Liver (tissue), 9 donors: ENCODE measurements around the gene MSMO1. TPM values are rescaled to one million over a fixed set of nuclear protein-coding genes. Genes with fewer than 3 reads are reported as not detected.
A peak's percentile ranks its signal among the peaks of the same experiment; 100 is the strongest.

Source experiments
- DNase-seq: peaks from one replicate; pipeline ENCODE4 v3.0.0-alpha.2; 2017; ENCODE audit warnings: low spot score
- H3K27ac ChIP-seq, 2 donors: one replicate each; pipeline ENCODE4 v1.7.0; 2013; ENCODE audit warnings: inconsistent platforms in 2 of 2, low read length in 2 of 2, control low read depth in 1 of 2, low read depth in 1 of 2, mild to moderate bottlenecking in 1 of 2
- H3K27me3 ChIP-seq, 4 donors: one replicate each; pipeline versions ENCODE4 v1.6.1 to v1.7.0; 2013; ENCODE audit warnings: low read length in 3 of 4, inconsistent platforms in 1 of 4, mild to moderate bottlenecking in 1 of 4, moderate library complexity in 1 of 4; ENCODE audit not compliant: control insufficient read depth in 4 of 4, insufficient read depth in 4 of 4
- H3K36me3 ChIP-seq, 4 donors: one replicate each; pipeline versions ENCODE4 v1.6.1 to v1.7.0; 2013; ENCODE audit warnings: low read length in 3 of 4, mild to moderate bottlenecking in 3 of 4, low read depth in 1 of 4, moderate library complexity in 1 of 4; ENCODE audit not compliant: control insufficient read depth in 4 of 4, insufficient read depth in 3 of 4
- H3K4me1 ChIP-seq, 4 donors: one replicate each; pipeline versions ENCODE4 v1.6.1 to v1.7.0; 2013; ENCODE audit warnings: low read length in 3 of 4, mild to moderate bottlenecking in 3 of 4, moderate library complexity in 1 of 4; ENCODE audit not compliant: control insufficient read depth in 4 of 4, insufficient read depth in 4 of 4
- H3K4me3 ChIP-seq, 3 donors: one replicate each; pipeline versions ENCODE4 v1.6.1 to v1.7.0; 2013; ENCODE audit warnings: low read length in 3 of 3, control low read depth in 1 of 3, low read depth in 1 of 3, mild to moderate bottlenecking in 1 of 3
- H3K9ac ChIP-seq, 2 donors: one replicate each; pipeline ENCODE4 v1.7.0; 2013; ENCODE audit warnings: low read length in 2 of 2, mild to moderate bottlenecking in 2 of 2, moderate library complexity in 2 of 2, control low read depth in 1 of 2, low read depth in 1 of 2
- H3K9me3 ChIP-seq, 4 donors: one replicate each; pipeline versions ENCODE4 v1.6.1 to v1.7.0; 2013; ENCODE audit warnings: low read length in 3 of 4; ENCODE audit not compliant: control insufficient read depth in 4 of 4
- CTCF ChIP-seq: fragments of 150-350 bp; IDR thresholded peaks from 2 replicates; pipeline ENCODE4 v1.5.1; 2017; ENCODE audit warnings: improper control_type of control experiment, low read depth, low read length; ENCODE audit not compliant: missing input control
- GABPA ChIP-seq, 2 donors: IDR thresholded peaks in 1 of 2; conservative IDR thresholded peaks in 1 of 2; 2 replicates each; pipeline ENCODE4 v1.6.1; 2016; ENCODE audit warnings: antibody characterized with exemption in 2 of 2, mild to moderate bottlenecking in 1 of 2, moderate library complexity in 1 of 2
- HNF4A ChIP-seq, 2 donors: conservative IDR thresholded peaks; 2 replicates each; pipeline ENCODE4 v1.6.1; 2016; ENCODE audit warnings: antibody characterized with exemption in 2 of 2, mild to moderate bottlenecking in 2 of 2
- MAX ChIP-seq: IDR thresholded peaks from 2 replicates; pipeline ENCODE4 v1.6.1; 2016; ENCODE audit warnings: antibody characterized with exemption
- RAD21 ChIP-seq, 2 donors: IDR thresholded peaks; 2 replicates each; pipeline ENCODE4 v1.6.1; 2016; ENCODE audit warnings: antibody characterized with exemption in 2 of 2, mild to moderate bottlenecking in 2 of 2
- RXRA ChIP-seq, 2 donors: IDR thresholded peaks; 2 replicates each; pipeline ENCODE4 v1.6.1; 2017 to 2018; ENCODE audit warnings: antibody characterized with exemption in 2 of 2, mild to moderate bottlenecking in 1 of 2
- SP1 ChIP-seq: IDR thresholded peaks from 2 replicates; pipeline ENCODE4 v1.6.1; 2018; ENCODE audit warnings: antibody characterized with exemption, mild to moderate bottlenecking
- YY1 ChIP-seq: IDR thresholded peaks from 2 replicates; pipeline ENCODE4 v1.6.1; 2016; ENCODE audit warnings: antibody characterized with exemption, mild to moderate bottlenecking
- WGBS: extraction: QIAGEN DNeasy Blood & Tissue Kit; methylation state at CpG from one replicate; pipeline ENCODE4 v1.1.7; 2013; 5-methylcytosine and 5-hydroxymethylcytosine counted together
- polyA plus RNA-seq, 2 donors: library from polyadenylated mRNA; stranded (reverse) in 1 of 2; unstranded in 1 of 2; fragments of 200-250 nt in 1 of 2; fragments of >200 nt in 1 of 2; fragmentation: Nextera tagmentation in 1 of 2; extraction: Ambion mirVana in 1 of 2; gene quantifications; one replicate each; pipeline versions ENCODE4 v1.2.1 to v1.2.3, GENCODE V29; 2013 to 2015
- total RNA-seq, 2 donors: library from RNA; depleted of rRNA; stranded (reverse); fragments of >200 nt; gene quantifications; one replicate each; pipeline ENCODE4 v1.2.3, GENCODE V29; 2014
- donor health status: healthy.
- donor health status: healthy.
- donor health status: healthy.
- donor health status: healthy.
- donor health status: healthy.

MSMO1 gene
- total and polyA plus RNA-seq, 4 donors, result 153 to 721 (median 326) TPM

GRCh38 chr4:165345666-165346417 lies 18.4 kb downstream of the MSMO1 start:
- no peak overlapping the region for H3K27ac ChIP-seq
- peaks cover 0 to 4% (median 2%) of the 10 kb centered on the region in 4 donors for H3K4me1 ChIP-seq
- no peaks in the 10 kb centered on the region for H3K27me3 ChIP-seq
- no peak overlapping the region for H3K4me3 ChIP-seq
- WGBS, result 61% methylated on average over 10 of the region's 10 CpGs
- TF ChIP-seq MAX (no peak), RAD21 (IDR thresholded peaks at IDR 0.05) (peak; percentile 55 to 67), HNF4A (conservative IDR thresholded peaks at IDR 0.05) (no peak), CTCF (peak; percentile 10)
- no peaks in the 10 kb centered on the region for H3K9me3 ChIP-seq
- H3K9ac ChIP-seq, result no peak overlapping the region
- peaks cover 2 to 19% (median 13%) of the 10 kb centered on the region in 4 donors for H3K36me3 ChIP-seq
- DNase-seq, result no peak

GRCh38 chr4:165347647-165348569 lies 20.4 kb downstream of the MSMO1 start:
- no peaks in the 10 kb centered on the region for H3K9me3 ChIP-seq
- TF ChIP-seq RXRA (IDR thresholded peaks at IDR 0.05), result peak in 1 of 2 donors; percentile 13
- TF ChIP-seq CTCF, result no peak
- peak; percentile 8 to 11 for TF ChIP-seq HNF4A (conservative IDR thresholded peaks at IDR 0.05)
- TF ChIP-seq SP1, result no peak
- peak; percentile 63 for TF ChIP-seq YY1
- no peak for TF ChIP-seq GABPA (IDR thresholded peaks at IDR 0.05 in 1 of 2, conservative IDR thresholded peaks at IDR 0.05 in 1 of 2)
- no peaks in the 10 kb centered on the region for H3K27me3 ChIP-seq
- H3K36me3 ChIP-seq, result peaks cover 0 to 3% (median 1%) of the 10 kb centered on the region in 4 donors
- DNase-seq, result no peak
- no peak overlapping the region for H3K4me3 ChIP-seq
- no peak overlapping the region for H3K9ac ChIP-seq
- H3K27ac ChIP-seq, result no peak overlapping the region
- 81% methylated on average over 3 of the region's 3 CpGs for WGBS
- peaks cover 0 to 4% (median 2%) of the 10 kb centered on the region in 4 donors for H3K4me1 ChIP-seq
